Omental fat pad (tissue), 4 donors: ENCODE results near the gene MYO9A. TPM values are rescaled to one million over a fixed set of nuclear protein-coding genes. Genes with fewer than 3 reads are reported as not detected.

Experiments
- ATAC-seq: fragments of 150-250 bp; one replicate; pipeline ENCODE4 v1.9.1; 2016; ENCODE audit warnings: mild to moderate bottlenecking, moderate library complexity; ENCODE audit not compliant: low FRiP score
- DNase-seq: peaks from one replicate; pipeline ENCODE4 v3.0.0-alpha.2; 2019; ENCODE audit warnings: low spot score
- total RNA-seq, 4 donors: library from RNA; depleted of rRNA; stranded (reverse); fragments of >200 nt; gene quantifications; one replicate each; pipeline ENCODE4 v1.1.0, GENCODE V29; 2016
- TF ChIP-seq, protein P1 (sequence below), 3 donors: fragments of 450-650 bp; IDR thresholded peaks; one replicate each; pipeline ENCODE4 v1.5.1; 2016 to 2017; ENCODE audit warnings: antibody characterized with exemption in 3 of 3, mild to moderate bottlenecking in 3 of 3, moderate library complexity in 2 of 3

Gene MYO9A
- total RNA-seq, 4 donors from 2014 or later: 31.6 to 82.9 (median 48.7) TPM

DNA sequence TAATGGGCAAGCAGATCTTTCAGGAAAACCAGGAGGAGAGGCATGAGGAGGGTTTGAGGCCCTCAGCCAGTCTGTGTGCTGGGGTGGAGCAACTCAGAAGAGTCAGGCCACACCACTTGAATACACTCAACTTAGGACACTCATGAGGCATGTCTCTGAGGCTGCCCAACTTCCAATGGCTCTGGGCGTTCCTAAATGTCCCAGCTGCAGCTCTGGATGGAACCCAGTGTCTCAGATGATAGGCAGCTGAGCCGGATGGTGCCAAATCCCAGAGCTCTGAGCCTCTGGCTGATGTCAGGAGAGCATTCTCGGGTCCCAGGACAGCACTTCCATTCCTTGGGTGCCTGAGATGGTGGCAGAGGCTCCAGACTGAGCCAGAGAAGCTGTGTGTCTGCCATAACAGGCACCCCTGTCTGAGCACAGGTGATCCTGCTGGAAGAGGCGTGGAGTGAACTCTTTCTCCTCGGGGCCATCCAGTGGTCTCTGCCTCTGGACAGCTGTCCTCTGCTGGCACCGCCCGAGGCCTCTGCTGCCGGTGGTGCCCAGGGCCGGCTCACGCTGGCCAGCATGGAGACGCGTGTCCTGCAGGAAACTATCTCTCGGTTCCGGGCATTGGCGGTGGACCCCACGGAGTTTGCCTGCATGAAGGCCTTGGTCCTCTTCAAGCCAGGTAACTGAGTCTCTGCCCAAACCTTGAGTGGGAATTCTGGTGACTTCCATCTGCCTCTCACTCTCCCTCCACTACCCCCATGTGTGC lies 304.8 kb downstream of the MYO9A start:
- DNase-seq (no peak), ATAC-seq (no peak)
- TF ChIP-seq, protein P1, sequence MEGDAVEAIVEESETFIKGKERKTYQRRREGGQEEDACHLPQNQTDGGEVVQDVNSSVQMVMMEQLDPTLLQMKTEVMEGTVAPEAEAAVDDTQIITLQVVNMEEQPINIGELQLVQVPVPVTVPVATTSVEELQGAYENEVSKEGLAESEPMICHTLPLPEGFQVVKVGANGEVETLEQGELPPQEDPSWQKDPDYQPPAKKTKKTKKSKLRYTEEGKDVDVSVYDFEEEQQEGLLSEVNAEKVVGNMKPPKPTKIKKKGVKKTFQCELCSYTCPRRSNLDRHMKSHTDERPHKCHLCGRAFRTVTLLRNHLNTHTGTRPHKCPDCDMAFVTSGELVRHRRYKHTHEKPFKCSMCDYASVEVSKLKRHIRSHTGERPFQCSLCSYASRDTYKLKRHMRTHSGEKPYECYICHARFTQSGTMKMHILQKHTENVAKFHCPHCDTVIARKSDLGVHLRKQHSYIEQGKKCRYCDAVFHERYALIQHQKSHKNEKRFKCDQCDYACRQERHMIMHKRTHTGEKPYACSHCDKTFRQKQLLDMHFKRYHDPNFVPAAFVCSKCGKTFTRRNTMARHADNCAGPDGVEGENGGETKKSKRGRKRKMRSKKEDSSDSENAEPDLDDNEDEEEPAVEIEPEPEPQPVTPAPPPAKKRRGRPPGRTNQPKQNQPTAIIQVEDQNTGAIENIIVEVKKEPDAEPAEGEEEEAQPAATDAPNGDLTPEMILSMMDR (IDR thresholded peaks at IDR 0.05): no peak

DNA sequence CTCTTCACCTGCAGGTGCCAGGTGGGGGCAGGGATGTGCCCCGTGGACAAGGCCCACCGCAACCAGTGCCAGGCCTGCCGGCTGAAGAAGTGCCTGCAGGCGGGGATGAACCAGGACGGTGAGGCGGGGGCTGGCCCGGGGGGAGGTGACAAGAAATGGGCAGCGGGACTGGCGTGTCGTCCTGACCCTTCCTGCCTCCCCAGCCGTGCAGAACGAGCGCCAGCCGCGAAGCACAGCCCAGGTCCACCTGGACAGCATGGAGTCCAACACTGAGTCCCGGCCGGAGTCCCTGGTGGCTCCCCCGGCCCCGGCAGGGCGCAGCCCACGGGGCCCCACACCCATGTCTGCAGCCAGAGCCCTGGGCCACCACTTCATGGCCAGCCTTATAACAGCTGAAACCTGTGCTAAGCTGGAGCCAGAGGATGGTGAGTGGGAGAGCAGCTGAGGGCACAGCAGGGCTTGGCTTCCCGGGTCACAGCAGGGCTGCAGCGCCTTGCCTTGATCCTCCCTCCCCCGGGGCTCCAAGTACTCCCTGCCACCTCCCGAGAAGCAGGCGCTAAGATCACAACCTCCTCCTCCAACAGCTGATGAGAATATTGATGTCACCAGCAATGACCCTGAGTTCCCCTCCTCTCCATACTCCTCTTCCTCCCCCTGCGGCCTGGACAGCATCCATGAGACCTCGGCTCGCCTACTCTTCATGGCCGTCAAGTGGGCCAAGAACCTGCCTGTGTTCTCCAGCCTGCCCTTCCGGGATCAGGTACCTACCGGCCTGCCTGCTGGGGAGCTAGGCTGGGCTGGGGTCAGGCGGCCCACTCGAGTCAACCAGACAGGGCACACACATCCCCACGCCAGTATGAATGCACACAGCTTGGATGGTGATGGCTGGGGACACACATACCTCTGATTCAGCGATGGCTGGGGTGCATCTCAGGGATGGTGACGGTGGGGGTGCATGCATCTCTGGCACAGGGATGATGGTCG lies 305.9 kb downstream of the MYO9A start:
- TF ChIP-seq, protein P1 (IDR thresholded peaks at IDR 0.05): no peak

DNA sequence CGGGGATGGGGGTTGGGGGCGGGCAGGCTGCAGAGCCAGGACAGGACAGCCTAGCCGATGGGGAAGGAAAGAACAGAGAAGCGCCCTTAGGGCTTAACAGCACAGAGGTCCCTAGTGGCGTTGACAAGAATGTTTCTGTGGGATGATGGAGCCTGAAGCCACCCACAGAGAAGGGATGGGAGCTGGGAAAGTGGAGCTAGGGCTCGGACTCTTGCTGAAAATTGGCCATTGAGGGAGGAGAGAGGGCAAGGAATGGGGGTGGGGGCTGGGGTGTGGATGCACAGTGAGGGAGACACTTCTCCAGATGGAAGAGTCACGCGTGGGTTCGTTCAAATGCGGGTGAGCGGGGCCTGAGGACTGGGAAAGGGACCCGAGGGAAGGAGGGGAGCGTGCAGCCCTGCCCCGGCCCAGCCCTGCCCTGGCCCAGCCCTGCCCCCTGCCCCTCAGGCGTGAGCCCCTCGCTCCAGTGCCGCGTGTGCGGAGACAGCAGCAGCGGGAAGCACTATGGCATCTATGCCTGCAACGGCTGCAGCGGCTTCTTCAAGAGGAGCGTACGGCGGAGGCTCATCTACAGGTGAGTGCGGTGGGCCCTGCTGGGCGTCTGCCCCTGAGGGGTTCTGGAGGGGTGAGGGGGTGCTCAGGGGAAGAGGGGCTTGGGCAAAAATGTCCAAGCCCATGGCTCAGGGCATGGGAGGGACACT lies 306.8 kb downstream of the MYO9A start:
- ATAC-seq (peak; percentile 3), DNase-seq (no peak)

More for the DNA sequence above, 305.9 kb downstream of the MYO9A start:
- ATAC-seq: peak; percentile 21
- no peak for DNase-seq

DNA sequence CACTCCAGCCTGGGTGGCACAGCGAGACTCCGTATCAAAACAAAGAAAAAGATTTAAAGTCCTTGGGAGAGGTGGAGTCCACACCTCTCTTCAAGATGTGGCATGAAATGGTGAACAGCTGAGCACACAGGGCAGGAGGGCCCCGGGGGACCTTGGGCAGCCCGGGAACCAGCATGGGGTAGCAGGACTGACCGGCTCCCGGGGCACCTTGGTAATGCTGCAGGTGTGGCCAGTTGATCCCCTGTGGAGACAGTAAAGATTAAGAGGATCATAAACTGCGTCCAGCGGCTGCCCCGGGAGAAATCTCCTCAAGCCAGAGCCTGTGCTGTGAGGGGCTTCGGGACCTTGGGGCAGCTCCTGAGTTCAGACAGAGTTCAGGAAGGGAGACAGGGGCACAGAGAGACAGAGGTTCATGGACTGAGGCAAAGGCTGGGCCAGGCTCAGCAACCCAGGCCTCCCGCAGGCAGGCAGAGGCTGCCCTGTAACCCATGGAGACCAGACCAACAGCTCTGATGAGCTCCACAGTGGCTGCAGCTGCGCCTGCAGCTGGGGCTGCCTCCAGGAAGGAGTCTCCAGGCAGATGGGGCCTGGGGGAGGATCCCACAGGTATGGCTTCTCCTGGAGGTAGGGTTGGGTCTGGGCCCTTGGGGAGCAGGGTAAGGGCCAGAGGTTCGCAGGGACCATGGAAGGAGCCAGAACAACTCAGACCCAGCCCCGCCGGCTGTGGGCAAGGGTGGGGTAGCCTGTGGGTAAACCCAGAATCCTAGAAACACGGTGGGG lies 307.5 kb downstream of the MYO9A start, which contains the start of gene NR2E3:
NR2E3 (plus strand) TSS at position 299 of the 780 bp plus-strand sequence; CDS start at position 489, 190 bp downstream.
- ATAC-seq: no peak
- no peak for DNase-seq
- TF ChIP-seq, protein P1 (IDR thresholded peaks at IDR 0.05): no peak

More for the DNA sequence above, 306.8 kb downstream of the MYO9A start:
- TF ChIP-seq, protein P1 (IDR thresholded peaks at IDR 0.05): no peak

DNA sequence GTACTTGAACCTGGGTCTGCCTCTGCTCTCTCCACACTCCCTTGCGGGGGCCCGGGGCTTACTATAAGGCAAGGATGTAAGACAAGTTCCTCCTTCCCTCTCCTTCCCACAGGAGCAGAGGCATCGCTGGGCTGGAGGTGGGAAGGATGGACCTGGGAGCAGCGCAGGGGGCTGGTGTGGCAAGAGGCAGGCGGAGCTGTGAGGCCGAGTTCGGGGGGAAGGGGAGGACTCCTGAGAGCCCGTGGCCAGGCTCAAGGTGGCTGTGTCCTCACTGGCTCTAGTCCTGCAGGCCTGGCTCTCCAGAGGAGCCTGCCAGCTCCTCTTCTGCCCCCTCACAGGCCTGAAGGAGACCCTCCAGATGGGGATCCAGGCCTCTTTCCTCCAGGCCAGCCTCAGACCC lies 308.6 kb downstream of the MYO9A start:
- TF ChIP-seq, protein P1 (IDR thresholded peaks at IDR 0.05): no peak
- DNase-seq (no peak), ATAC-seq (no peak)
